Measurements from ENCODE around the gene PDXK. TPM values are rescaled to one million over a fixed set of nuclear protein-coding genes. Genes with fewer than 3 reads are reported as not detected.
"Not testable (repeated sequence)": the region's sequence is repeated elsewhere in the genome, so short reads cannot be mapped to it uniquely, and the experiment has no call there.

The PDXK gene
- polyA plus RNA-seq (2013, experiment 1 of 2; ENCODE audit: insufficient read length) = 73.3 TPM
- 75.4 TPM for polyA plus RNA-seq (2013, experiment 2 of 2; ENCODE audit: insufficient read length)

GRCh38 chr21:43718872-43719747 is at the start of gene PDXK:
Gene PDXK (plus strand): TSS chr21:43719129. CDS start chr21:43719295, 166 bp downstream.
- peak; percentile 83 for DNase-seq

- DNase-seq = no peak
Measured at GRCh38 chr21:43669828-43670605, 48.9 kb upstream of the PDXK start.

- no peak for DNase-seq
Measured at GRCh38 chr21:43675871-43676270, 43.1 kb upstream of the PDXK start.

- DNase-seq = no peak
Measured at GRCh38 chr21:43676391-43676790, 42.5 kb upstream of the PDXK start.

GRCh38 chr21:43679951-43680350 is 39.0 kb upstream of the PDXK start:
- no peak for DNase-seq

GRCh38 chr21:43680421-43680820 is 38.5 kb upstream of the PDXK start:
- DNase-seq = not testable (repeated sequence)

GRCh38 chr21:43681650-43682049 is 37.3 kb upstream of the PDXK start:
- DNase-seq = no peak

GRCh38 chr21:43684424-43684823 is 34.5 kb upstream of the PDXK start:
- no peak for DNase-seq

GRCh38 chr21:43686811-43687565 is 31.9 kb upstream of the PDXK start:
- DNase-seq = no peak

- no peak for DNase-seq
Measured at GRCh38 chr21:43687566-43688399, 31.1 kb upstream of the PDXK start.

- no peak for DNase-seq
Measured at GRCh38 chr21:43688906-43689305, 30.0 kb upstream of the PDXK start.

- DNase-seq = no peak
Measured at GRCh38 chr21:43689556-43690337, 29.2 kb upstream of the PDXK start.

GRCh38 chr21:43690346-43690745 is 28.6 kb upstream of the PDXK start:
- DNase-seq = no peak

GRCh38 chr21:43691086-43691795 is 27.7 kb upstream of the PDXK start:
- no peak for DNase-seq

GRCh38 chr21:43691801-43692200 is 27.1 kb upstream of the PDXK start:
- DNase-seq = no peak

- no peak for DNase-seq
Measured at GRCh38 chr21:43692949-43693348, 26.0 kb upstream of the PDXK start.

- DNase-seq = no peak
Measured at GRCh38 chr21:43693981-43694380, 24.9 kb upstream of the PDXK start.

GRCh38 chr21:43694437-43695079 is 24.4 kb upstream of the PDXK start:
- no peak for DNase-seq

- DNase-seq = no peak
Measured at GRCh38 chr21:43696214-43696613, 22.7 kb upstream of the PDXK start.

Data from fibroblast of skin of back (primary cell).